ENCODE results near the gene PAH.

Gene PAH

GRCh38 chr12:102917026-102917787 is at the start of gene PAH:
PAH (minus strand) TSS chr12:102917244; CDS start chr12:102917130, 114 bp downstream.
- no peak for DNase-seq

DNA sequence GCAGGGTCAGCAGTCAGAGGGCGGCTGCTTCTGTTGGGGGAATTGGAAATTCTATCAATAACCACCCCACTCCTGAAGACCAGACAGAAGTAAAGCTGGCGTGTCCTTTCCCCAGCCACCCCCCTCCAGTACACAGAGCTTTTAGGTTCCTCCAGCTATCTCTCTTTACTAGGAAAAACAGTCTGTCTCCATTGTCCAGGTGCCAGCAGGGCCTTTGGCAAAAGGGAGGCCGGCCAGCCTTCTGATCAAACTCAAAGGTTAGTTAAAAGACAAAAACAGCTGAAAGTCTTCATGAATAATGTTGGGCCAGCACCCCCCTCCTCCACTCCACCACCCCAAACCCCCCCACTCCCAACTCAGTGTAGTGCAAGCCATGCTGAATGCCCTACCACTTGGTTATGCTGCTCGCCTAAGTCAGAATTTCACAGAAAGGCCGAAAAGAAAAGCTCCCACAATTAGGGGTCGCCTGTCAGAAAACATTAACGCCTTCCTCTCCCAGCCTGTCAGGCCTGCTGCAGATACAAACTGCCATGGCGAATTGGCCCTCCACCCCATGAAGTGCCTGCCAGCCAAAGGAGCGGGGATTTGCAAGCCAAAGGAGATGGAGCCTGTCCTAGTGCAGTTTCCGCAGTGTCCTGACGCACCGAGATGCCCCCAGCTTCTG is 49.3 kb upstream of the PAH start:
- DNase-seq = no peak

- peak; percentile 75 for DNase-seq
Measured at GRCh38 chr12:102965281-102966155, 48.5 kb upstream of the PAH start.

DNA sequence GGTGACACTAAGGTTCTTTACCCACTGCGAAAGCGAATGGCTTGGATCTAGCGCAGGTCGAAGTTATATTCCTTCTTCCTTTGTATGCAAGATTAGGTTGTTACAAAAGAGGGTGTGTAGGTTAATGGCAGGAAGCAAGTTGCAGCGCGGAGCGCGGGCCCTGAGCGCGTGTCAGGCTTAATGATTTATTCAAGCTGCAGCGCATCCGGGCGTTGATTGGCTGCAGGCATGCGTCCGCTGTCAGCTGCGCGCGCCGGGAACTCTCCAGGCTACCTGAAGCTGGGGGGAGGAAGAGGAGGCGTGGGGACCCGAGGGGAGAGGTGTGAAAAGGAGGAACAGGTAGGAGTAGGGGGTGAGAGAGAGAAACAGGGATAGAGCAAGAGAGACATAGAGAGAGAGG is 47.8 kb upstream of the PAH start:
- peak; percentile 92 for DNase-seq

DNA sequence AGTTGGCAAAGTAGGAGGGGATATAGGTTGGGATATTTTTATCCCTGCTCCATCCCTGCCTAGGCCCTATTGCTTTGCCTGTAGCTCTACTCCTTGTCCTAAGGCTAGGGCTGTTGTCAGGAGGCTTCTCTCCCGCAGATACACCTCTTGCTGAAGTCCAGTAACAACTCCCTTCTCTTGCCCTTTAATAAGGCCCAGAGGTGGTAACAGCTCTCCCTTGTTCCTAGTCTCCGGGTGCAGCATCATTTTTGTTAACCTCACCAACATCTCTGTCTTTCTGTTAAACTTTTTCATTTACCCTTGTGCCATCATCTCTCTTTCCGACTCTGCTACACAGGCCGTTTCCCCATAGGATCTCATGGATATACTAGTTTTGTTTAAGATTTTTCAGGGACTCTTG is 46.8 kb upstream of the PAH start:
- no peak for DNase-seq

DNA sequence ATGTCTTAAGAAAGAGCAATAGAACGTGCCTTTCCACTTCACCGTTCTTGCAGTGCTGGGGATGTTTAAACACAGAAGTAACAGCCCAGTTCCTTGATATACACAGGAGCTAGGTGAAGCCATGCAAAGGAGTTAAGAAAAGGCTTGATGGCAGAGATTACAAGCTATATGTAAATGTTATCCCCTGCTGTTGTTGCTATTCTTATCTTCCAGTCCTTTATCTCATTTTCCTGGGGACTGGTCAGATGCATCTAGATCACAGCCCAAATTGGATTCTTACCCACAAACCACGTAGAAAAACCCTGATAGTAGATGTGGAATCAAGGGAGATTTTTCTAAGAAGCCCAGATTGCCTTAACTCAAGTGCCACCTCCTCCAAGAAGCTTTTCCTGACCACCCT is 45.9 kb upstream of the PAH start:
- peak; percentile 50 for DNase-seq

DNA sequence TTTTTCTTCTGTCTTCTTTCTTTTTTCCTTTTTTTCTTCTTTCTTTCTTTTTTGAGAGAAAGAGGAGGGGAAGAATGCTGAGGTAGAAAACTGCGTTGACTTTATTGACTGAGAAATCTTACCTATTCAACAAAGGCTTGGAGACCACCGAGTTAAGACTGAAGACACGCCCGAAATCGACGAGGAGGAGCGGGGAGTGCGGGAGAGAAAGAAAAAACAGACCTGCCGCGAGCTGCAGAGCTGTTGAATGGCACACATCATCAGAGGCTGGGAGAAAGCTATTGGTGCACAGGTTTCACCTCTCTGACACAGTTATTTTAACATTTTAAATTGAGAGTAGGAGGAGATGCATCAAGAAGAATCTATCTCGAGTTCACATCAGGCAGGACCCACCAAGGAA is 45.5 kb upstream of the PAH start:
- peak; percentile 50 for DNase-seq

GRCh38 chr12:102961466-102961855 is 44.4 kb upstream of the PAH start:
- peak; percentile 91 for DNase-seq

- DNase-seq = peak; percentile 91
Measured at GRCh38 chr12:102960766-102961465, 43.9 kb upstream of the PAH start.

DNA sequence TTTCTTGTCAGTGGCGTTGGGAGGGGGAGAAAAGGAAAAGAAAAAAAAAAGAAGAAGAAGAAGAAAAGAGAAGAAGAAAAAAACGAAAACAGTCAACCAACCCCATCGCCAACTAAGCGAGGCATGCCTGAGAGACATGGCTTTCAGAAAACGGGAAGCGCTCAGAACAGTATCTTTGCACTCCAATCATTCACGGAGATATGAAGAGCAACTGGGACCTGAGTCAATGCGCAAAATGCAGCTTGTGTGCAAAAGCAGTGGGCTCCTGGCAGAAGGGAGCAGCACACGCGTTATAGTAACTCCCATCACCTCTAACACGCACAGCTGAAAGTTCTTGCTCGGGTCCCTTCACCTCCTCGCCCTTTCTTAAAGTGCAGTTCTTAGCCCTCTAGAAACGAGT is 42.3 kb upstream of the PAH start:
- no peak for DNase-seq

- DNase-seq = no peak
Measured at GRCh38 chr12:102958830-102959176, 41.8 kb upstream of the PAH start.

GRCh38 chr12:102958073-102958829 is 41.2 kb upstream of the PAH start:
- no peak for DNase-seq

DNA sequence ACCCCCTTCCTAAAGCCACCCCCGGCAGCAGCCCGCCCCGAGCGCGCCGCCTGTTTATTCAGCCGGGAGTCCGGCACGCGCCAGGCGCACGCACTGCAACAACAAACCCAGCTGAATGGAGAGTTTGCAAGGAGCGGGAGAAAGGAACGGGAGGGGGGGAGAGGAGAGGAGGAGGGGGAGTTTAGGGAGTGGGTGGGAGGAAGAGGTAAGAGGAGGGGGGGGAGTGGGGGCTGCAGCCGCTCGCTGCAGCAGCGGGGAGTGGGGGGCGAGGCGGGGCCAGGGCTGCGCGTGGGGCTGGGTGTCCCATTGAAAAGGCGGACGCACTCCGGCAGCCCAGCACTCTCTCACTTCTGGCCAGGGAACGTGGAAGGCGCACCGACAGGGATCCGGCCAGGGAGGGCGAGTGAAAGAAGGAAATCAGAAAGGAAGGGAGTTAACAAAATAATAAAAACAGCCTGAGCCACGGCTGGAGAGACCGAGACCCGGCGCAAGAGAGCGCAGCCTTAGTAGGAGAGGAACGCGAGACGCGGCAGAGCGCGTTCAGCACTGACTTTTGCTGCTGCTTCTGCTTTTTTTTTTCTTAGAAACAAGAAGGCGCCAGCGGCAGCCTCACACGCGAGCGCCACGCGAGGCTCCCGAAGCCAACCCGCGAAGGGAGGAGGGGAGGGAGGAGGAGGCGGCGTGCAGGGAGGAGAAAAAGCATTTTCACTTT is 40.5 kb upstream of the PAH start, which contains the start of gene ASCL1:
TSS of gene ASCL1 (plus strand) at position 336 of the 712 bp plus-strand sequence. CDS start 571 bp downstream, outside the sequence.
- peak; percentile 89 for DNase-seq

GRCh38 chr12:102956738-102957327 is 39.8 kb upstream of the PAH start:
- no peak for DNase-seq

DNA sequence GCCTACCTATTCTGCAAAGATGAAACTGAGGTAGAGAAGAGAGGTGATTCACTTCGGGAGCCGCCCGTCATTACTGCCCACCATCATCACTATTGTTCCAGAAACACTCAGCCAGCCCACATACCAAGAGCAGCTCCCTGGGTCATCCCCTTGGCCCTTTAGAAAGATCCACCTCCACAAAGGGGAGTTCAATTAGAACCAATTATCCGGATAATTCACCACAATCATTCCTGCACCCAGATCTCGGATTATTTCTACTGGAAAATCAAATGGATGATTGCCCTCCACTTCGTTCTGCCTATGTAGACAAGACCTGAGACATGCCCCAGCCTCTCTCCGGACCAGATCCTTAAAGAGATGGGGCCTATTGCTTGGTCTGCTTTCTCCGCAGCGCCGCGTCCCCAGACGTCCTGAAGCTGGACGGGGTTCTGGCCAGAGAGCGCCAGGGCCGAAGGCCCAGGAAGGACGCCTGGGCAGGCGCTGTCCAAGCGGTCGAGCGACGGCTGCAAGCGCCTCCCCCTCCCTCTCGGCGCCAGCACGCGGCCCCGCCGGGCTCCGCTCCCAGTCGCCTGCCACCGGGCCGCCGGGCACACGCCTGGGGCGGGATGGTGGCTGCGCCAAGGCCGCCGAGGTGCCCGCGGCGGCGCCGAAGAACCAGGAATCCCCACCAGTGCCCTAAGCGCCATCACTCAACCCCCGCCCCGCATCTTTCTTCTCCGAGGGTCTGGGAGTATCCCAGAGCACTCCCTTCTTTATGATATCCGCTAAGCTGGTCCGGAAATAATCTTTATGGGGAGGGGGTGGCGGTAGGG is 39.1 kb upstream of the PAH start:
- DNase-seq = peak; percentile 30

DNA sequence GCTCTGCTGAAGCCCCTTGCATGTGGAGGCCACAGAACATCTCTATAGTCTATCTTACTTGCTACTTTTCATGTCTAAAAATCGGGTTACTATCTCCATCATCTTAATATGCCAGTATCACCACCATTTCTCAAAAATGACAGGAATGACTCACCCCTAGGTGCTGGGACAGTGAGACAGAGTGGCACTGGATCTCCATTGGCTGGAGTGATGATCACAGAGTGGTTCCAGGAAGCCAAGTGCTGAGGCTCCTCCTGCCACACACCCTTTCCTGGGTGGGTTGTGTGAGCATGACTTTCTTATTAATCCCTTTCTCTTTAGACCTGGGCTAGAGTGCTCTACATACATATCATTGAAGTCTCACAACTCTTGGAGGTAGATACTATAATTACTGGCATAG is 37.1 kb upstream of the PAH start:
- no peak for DNase-seq

DNA sequence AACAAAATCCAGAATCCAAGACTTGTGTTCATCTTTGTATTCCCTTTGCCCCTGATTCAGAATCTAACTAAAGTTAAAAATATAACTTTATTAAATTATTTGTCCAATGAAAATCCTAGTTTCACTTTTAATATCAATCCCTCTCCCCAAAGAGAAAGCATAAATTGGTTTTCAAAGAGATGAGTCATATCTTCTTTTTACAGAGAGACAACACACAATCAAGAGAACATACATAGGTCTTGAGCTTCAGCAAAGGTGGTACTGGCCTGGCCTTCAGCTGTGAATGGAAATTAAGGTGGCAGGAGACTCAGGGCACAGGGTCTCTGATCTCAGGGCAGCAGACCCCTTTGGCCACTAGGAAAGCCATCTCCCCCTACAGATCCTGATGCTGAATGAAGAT is 36.2 kb upstream of the PAH start:
- no peak for DNase-seq

DNA sequence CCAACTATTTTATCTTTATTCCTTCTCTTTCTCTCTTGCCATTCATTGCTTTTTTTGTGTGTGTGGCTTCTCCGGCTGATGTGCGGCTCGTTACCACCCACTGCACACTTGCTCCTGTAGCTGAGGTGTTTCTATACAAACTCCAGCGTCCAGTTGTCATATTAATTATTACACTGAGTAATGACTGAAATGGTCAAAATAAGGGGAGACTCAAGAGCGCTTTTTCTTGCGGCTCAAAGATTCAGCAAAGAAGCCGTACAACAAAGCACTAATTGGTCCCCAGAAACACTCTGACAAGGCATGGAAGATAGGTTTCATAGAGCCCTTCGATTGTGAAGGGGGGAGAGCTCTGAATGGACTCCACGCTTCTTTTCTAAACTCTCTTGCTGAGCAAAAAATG is 34.8 kb upstream of the PAH start:
- peak; percentile 57 for DNase-seq

DNA sequence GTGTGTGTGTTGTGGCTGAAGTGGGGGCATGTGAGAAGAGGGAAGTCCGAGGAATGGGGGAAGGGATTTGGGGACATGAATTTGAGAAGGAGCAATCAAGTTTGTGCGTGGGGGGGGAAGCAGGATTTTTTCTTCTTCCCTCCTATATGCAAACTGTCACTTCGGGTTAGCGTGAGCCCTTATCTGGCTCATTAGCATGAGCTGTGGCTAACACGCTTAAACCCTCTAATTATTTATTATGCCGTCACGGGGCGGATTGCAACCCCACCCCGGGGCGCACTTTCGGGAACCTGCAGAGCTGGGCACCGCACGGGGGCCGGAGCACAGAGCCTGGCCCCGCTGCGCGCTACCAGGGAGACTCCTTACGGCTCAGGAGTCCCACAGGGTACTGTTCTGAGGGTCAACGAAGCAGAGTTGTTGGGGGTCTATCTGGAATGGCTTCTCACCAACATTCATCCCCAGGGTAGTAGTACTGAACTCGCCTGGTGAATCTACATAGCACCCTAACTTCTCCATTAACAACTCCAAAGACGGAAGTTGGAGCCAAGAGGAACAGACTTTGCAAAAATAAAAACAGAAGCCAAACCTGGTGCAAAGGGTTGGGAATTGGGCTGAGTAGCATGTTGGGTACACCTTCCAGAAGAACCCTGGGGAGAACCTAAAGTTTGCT is 34.0 kb upstream of the PAH start:
- peak; percentile 52 for DNase-seq

All from DMS79 (cell line).